ENCODE measurements around the gene TCF7L2.

Gene TCF7L2

DNA sequence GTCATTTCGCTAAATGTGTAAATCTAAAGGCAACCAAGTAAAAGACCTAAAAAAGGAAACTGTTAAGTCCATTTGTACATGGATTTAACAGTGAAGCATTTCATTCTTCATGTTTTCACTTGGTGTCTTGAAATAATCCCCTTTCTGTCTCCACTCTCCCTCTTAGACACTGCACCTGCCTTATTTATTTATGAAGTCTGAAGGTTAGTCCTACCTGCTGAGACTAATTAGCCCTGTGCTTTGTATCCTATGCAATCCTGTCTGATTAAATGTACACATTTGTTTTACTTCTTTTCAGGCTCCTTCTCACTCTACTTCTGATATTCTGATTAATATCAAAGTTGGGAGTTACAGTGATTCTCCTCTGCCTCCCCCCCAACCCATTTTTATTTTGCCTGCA, 1.9 kb upstream of the TCF7L2 start:
- TF ChIP-seq, protein P1, sequence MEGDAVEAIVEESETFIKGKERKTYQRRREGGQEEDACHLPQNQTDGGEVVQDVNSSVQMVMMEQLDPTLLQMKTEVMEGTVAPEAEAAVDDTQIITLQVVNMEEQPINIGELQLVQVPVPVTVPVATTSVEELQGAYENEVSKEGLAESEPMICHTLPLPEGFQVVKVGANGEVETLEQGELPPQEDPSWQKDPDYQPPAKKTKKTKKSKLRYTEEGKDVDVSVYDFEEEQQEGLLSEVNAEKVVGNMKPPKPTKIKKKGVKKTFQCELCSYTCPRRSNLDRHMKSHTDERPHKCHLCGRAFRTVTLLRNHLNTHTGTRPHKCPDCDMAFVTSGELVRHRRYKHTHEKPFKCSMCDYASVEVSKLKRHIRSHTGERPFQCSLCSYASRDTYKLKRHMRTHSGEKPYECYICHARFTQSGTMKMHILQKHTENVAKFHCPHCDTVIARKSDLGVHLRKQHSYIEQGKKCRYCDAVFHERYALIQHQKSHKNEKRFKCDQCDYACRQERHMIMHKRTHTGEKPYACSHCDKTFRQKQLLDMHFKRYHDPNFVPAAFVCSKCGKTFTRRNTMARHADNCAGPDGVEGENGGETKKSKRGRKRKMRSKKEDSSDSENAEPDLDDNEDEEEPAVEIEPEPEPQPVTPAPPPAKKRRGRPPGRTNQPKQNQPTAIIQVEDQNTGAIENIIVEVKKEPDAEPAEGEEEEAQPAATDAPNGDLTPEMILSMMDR (conservative IDR thresholded peaks at IDR 0.05): no peak
- no peak overlapping the region for H3K27ac ChIP-seq

DNA sequence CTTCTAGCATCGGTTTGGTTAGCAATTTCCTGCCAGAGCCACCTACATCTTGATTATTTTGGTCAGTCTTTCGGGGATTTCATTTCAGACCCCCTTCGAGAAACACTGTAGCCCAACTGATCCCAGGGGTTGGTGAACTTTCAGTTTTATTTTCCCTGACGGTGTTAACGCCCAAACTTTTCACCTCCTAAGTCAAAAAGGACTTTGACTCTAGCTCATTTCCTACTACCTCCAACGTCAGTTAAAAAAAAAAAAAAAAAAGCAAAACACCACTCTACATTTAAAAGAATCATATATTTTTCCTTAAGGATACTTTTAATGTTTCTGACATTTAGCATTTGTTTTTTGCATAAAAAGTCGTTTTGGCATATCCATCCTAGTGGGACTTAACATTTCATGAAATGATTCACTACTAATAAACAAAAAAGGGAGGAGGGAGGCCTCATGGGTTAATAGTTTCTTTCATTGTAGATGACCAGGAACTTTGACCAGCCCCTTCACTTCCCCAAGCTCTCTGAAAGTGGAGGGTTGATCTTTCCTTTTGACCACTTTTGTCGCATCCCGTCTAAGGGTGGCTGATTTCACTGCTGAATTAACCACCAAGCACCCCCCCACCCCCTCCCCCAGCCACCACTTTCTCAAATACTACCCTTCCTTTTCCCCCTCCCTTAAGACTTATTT, 764 bp upstream of the TCF7L2 start:
- peak overlapping the region; percentile 25; the same call in 1 of the 2 replicates for H3K27ac ChIP-seq
- TF ChIP-seq, protein P1 (conservative IDR thresholded peaks at IDR 0.05): no peak

DNA sequence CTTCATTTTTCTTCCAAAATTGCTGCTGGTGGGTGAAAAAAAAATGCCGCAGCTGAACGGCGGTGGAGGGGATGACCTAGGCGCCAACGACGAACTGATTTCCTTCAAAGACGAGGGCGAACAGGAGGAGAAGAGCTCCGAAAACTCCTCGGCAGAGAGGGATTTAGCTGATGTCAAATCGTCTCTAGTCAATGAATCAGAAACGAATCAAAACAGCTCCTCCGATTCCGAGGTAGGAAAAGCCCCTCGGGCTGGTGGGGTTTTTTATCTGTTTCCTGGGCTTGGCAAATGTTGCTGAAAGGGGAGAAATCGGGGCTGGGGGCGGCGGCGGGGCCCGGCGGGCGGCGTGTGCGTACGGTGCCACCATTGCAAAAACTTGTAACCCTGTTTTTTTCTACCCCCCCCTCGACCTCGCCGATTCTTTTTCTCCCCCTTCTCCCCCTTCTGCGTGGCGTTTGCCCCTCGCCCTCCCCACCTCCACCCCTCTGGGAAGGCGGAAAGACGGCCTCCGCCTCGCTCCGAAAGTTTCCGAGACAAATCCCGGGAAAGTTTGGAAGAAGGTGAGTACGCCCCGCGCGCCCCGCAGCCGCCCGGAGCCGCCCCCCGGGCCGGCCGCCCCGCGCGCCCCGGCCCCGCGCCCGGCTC, 789 bp downstream of the TCF7L2 start:
- TF ChIP-seq, protein P1 (conservative IDR thresholded peaks at IDR 0.05): no peak
- H3K27ac ChIP-seq: peak overlapping the region; percentile 78

DNA sequence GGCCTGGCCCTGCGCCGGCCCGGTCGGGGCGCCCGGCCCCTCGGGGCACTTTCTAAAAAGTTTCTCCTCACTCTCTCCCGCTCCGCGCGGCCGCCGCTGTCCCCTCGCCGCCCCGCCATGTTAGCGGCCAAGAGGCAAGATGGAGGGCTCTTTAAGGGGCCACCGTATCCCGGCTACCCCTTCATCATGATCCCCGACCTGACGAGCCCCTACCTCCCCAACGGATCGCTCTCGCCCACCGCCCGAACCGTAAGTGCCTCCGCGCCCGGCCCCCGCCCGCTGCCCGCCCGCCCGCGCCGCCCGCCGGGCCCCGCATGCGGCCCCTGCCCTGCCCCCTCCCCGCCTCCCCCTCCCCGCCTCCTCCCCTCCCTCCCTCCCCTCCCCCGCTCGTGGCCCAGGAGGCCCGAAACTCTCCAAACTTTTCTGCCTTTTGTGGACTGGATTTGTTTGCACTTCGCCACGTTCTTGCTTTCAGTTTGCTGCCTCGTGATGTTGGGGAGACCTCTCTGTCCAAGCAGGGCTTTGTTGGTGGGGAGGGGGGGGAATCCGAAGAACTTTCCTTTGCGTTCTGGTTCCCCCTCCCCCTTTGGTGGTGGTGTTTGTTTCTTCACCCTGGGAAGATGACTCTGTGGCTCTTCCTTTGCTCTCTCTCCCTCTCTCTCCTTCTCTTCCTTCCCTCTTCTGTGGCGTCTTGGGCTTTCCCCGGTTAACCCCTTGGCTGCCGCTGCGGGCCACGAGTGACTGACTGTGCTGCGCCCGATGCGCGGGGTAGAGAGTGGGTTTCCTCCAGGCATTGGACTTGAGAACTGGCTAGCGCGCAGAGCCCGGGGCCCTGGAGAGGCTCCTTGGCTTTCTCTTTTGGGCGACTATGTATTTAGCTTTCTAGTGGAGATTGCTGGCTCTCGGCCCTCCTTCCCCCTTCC, 1.6 kb downstream of the TCF7L2 start:
- TF ChIP-seq, protein P1 (conservative IDR thresholded peaks at IDR 0.05): no peak
- peak overlapping the region; percentile 78 for H3K27ac ChIP-seq

DNA sequence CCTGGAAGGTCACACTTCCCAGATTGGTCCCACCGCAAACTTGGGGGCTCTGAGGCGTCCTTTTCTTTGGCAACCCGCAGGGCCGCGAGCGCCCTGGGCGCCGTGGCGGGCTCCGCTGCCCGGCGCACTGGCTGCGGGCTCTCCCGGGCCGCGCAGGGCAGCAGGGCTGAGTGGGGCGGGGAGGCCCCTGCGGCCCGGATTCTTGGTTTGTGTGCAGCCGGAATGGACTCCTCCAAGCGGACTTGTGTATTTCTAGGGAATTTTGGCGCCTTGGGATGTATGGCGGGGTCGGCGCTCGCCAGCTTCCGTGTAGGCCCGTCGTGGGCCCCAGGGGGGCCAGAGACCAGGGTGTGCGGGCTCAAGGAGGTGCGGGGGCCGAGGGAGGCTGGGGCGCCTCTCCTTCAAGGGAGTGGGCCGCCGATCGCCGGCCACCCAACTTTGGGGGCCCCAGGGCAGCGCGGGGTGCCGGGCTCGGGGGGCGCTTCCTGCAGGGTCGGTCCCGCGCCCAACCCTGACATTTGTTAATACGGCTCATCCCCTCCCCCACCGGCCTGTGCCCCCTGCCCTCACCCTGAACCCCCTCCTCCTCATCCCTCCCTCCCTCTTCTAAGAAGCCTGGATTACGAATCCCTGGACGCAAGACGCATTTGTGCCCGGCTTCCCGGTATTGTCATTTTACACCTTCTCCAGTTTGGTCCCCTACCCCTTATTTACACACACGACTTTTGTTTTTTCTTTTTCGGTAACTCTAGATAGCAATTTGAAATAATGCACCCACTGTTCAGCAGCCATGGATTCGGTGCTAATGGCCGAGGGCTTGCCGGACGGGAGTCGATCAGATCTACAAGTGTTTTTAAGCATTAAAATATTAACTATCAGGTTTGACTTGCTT, 2.5 kb downstream of the TCF7L2 start:
- TF ChIP-seq, protein P1 (conservative IDR thresholded peaks at IDR 0.05): no peak
- H3K27ac ChIP-seq: peak overlapping the region; percentile 78

DNA sequence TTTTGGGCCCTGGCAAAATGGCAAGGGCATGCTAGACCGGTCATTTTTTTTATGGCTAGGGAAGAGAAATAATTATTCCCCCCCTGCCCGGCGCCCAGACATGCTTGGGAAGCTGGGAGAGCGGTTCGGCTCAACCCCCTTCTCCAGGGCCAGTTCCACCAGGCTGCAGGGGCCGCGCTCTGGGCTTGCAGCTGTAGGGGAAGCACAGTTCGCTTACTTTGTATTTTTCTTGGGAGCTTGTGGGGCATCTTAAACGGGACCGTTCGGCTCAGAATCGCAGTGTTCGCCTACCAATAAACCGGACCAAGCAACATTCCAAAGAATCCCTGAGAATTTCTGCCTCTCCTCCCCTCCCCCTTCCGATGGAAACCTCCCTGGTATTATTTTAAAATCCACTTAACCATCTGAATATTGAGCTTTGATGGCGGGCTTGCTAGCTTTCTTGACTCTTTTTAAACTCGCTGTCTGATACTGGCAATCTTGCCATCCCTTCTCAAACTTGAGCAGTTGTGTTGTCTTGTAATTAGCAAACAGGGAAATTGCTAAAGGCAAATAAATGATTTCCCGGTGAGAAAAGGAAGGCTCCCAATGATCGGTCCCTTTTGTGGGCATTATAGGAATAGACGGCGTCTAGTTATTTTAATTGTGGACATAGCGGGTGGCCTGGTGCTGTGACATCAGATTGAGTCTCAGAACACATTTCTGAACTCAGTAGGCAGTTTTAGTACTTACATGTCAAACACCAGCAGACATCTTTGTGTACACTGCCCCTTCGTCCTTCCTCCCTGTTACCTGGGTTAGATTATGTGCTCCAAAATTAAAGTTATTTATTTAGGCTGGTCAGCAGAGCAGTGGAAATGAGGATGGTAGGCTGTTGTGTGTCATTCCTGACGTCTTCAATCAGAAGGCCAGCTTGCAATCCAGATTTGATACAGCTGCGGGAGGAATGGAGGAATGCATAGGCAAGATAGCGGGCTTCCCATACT, 3.4 kb downstream of the TCF7L2 start:
- TF ChIP-seq, protein P1 (conservative IDR thresholded peaks at IDR 0.05): no peak
- H3K27ac ChIP-seq: peak overlapping the region; percentile 78
